Measurements from ENCODE around the gene RPS26. TPM values are rescaled to one million over a fixed set of nuclear protein-coding genes. Genes with fewer than 3 reads are reported as not detected.

The RPS26 gene
- total and polyA plus RNA-seq, 9 of the 15 experiments (the other 6 are each of a cell fraction or from before 2014, with no cell fraction given) = 70.2 to 1,589 (median 852) TPM

DNA sequence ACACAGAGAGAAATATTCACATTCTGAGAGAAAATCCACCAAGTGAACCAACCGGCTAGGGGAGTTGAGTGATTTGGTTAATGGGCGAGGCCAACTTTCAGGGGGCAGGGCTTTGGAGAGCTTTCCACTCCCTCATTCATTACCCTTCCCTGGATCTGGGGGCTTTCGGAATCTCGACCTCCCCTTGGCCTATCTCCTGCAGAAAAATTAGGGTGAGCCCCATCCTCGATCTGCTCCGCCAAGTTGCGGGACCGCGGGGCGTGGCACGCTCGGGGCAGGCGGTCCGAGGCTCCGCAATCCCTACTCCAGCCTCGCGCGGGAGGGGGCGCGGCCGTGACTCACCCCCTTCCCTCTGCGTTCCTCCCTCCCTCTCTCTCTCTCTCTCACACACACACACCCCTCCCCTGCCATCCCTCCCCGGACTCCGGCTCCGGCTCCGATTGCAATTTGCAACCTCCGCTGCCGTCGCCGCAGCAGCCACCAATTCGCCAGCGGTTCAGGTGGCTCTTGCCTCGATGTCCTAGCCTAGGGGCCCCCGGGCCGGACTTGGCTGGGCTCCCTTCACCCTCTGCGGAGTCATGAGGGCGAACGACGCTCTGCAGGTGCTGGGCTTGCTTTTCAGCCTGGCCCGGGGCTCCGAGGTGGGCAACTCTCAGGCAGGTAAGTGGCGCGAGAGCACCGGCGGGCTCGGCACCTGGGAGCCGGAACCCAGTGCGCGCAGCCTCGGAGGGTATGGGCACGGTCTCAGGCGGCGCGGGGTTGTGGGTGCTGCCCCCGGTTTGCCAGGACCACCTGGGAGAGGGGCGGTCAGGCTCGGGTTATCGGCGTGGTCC lies 38.2 kb downstream of the RPS26 start, which contains the start of gene ERBB3 (continued):
- TF ChIP-seq LEF1 (IDR thresholded peaks at IDR 0.05) (no peak), BRD4 (IDR thresholded peaks at IDR 0.05) (no peak), NR2C1 (IDR thresholded peaks at IDR 0.05) (no peak), NR2C1 (tag; IDR thresholded peaks at IDR 0.05) (no peak), ZKSCAN1 (IDR thresholded peaks at IDR 0.05; ENCODE audit: low read depth, low read length) (no peak), SIN3B (IDR thresholded peaks at IDR 0.05; ENCODE audit: low read depth) (no peak), CBFA2T3 (IDR thresholded peaks at IDR 0.05) (no peak), HNRNPLL (IDR thresholded peaks at IDR 0.05; ENCODE audit: low read depth, low read length, poor library complexity, severe bottlenecking) (peak; percentile 20), SMARCC2 (IDR thresholded peaks at IDR 0.05; ENCODE audit: low read depth) (no peak; the same call in 1 of the 2 replicates), RBM15 (IDR thresholded peaks at IDR 0.05; ENCODE audit: insufficient read depth, low read length) (no peak), BRD9 (IDR thresholded peaks at IDR 0.05; ENCODE audit: low read depth, partially characterized antibody) (no peak), CXXC5 (CRISPR knock-in tag; IDR thresholded peaks at IDR 0.05) (peak; percentile 91), HNRNPH1 (optimal IDR thresholded peaks at IDR 0.05; ENCODE audit: low read depth, low read length) (no peak), ZNF24 (IDR thresholded peaks at IDR 0.05) (no peak), POLR2B (IDR thresholded peaks at IDR 0.05; ENCODE audit: low read depth, partially characterized antibody) (peak; percentile 29), ZBTB2 (IDR thresholded peaks at IDR 0.05) (peak; percentile 70; the same call in 1 of the 2 replicates), RBM25 (IDR thresholded peaks at IDR 0.05; ENCODE audit: low read depth, low read length, severe bottlenecking) (no peak), TARDBP (IDR thresholded peaks at IDR 0.05) (0 out of 2 replicates have a peak, but pooled peaks have one; percentile 33), MAZ (CRISPR knock-in tag; conservative IDR thresholded peaks at IDR 0.05 in 1 of 2, IDR thresholded peaks at IDR 0.05 in 1 of 2) (peak; percentile 96 to 99), SETDB1 (IDR thresholded peaks at IDR 0.05; ENCODE audit: low read length) (no peak), ZFP1 (CRISPR knock-in tag; IDR thresholded peaks at IDR 0.05) (no peak), CCNT2 (IDR thresholded peaks at IDR 0.05; ENCODE audit: borderline replicate concordance, extremely low read depth, insufficient read length, low read depth, low read length) (peak; percentile 74), ATF4 (CRISPR knock-in tag; IDR thresholded peaks at IDR 0.05) (no peak)
- TF ChIP-seq, protein P1, sequence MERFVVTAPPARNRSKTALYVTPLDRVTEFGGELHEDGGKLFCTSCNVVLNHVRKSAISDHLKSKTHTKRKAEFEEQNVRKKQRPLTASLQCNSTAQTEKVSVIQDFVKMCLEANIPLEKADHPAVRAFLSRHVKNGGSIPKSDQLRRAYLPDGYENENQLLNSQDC (CRISPR knock-in tag; IDR thresholded peaks at IDR 0.05) = no peak
- TF ChIP-seq, protein P2, sequence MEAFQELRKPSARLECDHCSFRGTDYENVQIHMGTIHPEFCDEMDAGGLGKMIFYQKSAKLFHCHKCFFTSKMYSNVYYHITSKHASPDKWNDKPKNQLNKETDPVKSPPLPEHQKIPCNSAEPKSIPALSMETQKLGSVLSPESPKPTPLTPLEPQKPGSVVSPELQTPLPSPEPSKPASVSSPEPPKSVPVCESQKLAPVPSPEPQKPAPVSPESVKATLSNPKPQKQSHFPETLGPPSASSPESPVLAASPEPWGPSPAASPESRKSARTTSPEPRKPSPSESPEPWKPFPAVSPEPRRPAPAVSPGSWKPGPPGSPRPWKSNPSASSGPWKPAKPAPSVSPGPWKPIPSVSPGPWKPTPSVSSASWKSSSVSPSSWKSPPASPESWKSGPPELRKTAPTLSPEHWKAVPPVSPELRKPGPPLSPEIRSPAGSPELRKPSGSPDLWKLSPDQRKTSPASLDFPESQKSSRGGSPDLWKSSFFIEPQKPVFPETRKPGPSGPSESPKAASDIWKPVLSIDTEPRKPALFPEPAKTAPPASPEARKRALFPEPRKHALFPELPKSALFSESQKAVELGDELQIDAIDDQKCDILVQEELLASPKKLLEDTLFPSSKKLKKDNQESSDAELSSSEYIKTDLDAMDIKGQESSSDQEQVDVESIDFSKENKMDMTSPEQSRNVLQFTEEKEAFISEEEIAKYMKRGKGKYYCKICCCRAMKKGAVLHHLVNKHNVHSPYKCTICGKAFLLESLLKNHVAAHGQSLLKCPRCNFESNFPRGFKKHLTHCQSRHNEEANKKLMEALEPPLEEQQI (IDR thresholded peaks at IDR 0.05) = no peak
